BJ (cell line): ENCODE measurements around the gene IL11RA. TPM values are rescaled to one million over a fixed set of nuclear protein-coding genes. Genes with fewer than 3 reads are reported as not detected.

ENCODE experiments used
- CTCF ChIA-PET: fragments of 350-600 bp; formaldehyde crosslinking; extraction: SDS; loops from one replicate; lab custom pipeline; 2021; ENCODE audit warnings: antibody characterized with exemption, inconsistent platforms; lab: Yijun Ruan, JAX
- POLR2A ChIA-PET: fragments of 300-600 bp; sonication (Branson Sonifier 250); formaldehyde crosslinking; extraction: SDS; loops from one replicate; lab custom pipeline; 2021; ENCODE audit warnings: antibody characterized with exemption; lab: Charles Lee
- DNase-seq: peaks from one replicate; pipeline ENCODE4 v3.0.0-alpha.2; 2011; ENCODE audit warnings: low read depth
- H3K27me3 ChIP-seq: 2 replicates; pipeline ENCODE4 v1.6.0; 2011; ENCODE audit warnings: low read length; ENCODE audit not compliant: control insufficient read depth, insufficient read depth
- H3K36me3 ChIP-seq: 2 replicates; pipeline ENCODE4 v1.5.1; 2011; ENCODE audit warnings: low read length; ENCODE audit not compliant: control insufficient read depth, insufficient read depth
- H3K4me3 ChIP-seq: 2 replicates; pipeline ENCODE4 v1.5.1; 2011; ENCODE audit warnings: low read depth, mild to moderate bottlenecking, control low read depth, low read length
- polyA plus RNA-seq: library from polyadenylated mRNA; depleted of rRNA; stranded (reverse); fragments of >200 nt; gene quantifications from 2 replicates; pipeline ENCODE4 v1.2.3, GENCODE V29; 2011
- TF ChIP-seq, protein P1 (sequence below): IDR thresholded peaks from 2 replicates; pipeline ENCODE4 v1.5.1; 2011; ENCODE audit warnings: low read depth, mild to moderate bottlenecking, control low read depth, inconsistent platforms, low read length, moderate library complexity; ENCODE audit not compliant: insufficient read depth

IL11RA gene
- polyA plus RNA-seq, 1 experiment, result 38.4 TPM

DNA sequence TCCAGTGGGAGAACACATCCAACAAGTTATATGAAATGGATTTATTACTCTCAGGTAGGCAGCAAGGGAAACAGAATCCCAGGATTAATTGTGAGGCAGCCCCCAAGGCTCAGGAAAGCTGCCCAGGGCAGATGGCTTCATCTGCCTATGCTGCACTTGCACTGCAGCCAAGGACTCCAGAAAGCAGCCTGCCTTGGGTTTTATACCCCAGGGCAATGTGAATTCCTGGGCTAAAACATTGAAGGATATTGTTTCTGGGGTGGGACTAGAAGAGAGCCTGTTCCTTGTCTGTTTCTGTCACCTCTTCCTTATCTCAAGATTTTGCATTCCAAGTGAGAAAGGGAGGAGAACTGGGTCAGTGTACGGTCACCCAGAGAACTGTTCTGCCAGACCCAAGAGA is 19.3 kb downstream of the IL11RA start:
- DNase-seq, result no peak
- Histone ChIP-seq H3K4me3 (no peak overlapping the region), H3K36me3 (peaks cover 4% of the 10 kb centered on the region; the same call in 1 of the 2 replicates), H3K27me3 (no peaks in the 10 kb centered on the region)
- TF ChIP-seq, protein P1, sequence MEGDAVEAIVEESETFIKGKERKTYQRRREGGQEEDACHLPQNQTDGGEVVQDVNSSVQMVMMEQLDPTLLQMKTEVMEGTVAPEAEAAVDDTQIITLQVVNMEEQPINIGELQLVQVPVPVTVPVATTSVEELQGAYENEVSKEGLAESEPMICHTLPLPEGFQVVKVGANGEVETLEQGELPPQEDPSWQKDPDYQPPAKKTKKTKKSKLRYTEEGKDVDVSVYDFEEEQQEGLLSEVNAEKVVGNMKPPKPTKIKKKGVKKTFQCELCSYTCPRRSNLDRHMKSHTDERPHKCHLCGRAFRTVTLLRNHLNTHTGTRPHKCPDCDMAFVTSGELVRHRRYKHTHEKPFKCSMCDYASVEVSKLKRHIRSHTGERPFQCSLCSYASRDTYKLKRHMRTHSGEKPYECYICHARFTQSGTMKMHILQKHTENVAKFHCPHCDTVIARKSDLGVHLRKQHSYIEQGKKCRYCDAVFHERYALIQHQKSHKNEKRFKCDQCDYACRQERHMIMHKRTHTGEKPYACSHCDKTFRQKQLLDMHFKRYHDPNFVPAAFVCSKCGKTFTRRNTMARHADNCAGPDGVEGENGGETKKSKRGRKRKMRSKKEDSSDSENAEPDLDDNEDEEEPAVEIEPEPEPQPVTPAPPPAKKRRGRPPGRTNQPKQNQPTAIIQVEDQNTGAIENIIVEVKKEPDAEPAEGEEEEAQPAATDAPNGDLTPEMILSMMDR, result no peak
- ChIA-PET POLR2A (no interaction called here), CTCF (interaction anchor here (1.1 to 2.3 kb wide), 4 partner anchors 30 to 228 kb away, joined by 3 to 8 read pairs (median 5); no protein-coding TSS in a partner anchor)

DNA sequence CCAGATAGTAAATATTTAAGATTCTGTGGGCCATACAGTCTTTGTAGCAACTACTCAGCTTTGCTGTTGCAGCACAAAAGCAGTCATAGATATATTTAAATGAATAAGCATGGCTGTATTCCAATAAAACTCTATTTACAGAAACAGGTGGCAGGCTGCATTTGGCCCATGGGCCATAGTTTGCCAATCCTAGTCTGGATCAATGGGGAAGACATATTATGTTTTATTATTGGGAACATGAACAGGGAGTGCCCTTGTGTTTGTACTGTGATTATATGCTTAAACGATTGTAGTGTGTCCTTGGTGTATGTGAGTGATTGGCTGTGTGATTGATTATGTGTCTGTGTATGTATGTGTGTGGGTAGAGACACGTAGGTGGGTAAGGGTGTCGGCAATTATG is 22.5 kb downstream of the IL11RA start:
- Histone ChIP-seq H3K36me3 (peaks cover 2% of the 10 kb centered on the region), H3K4me3 (no peak overlapping the region), H3K27me3 (no peaks in the 10 kb centered on the region)
- TF ChIP-seq, protein P1, result no peak
- POLR2A ChIA-PET, result no interaction called here
- no peak for DNase-seq
- CTCF ChIA-PET, result interaction anchor here (0.8 to 3.4 kb wide), 5 partner anchors 10 to 27 kb away, joined by 3 to 45 read pairs (median 5); no protein-coding TSS in a partner anchor

DNA sequence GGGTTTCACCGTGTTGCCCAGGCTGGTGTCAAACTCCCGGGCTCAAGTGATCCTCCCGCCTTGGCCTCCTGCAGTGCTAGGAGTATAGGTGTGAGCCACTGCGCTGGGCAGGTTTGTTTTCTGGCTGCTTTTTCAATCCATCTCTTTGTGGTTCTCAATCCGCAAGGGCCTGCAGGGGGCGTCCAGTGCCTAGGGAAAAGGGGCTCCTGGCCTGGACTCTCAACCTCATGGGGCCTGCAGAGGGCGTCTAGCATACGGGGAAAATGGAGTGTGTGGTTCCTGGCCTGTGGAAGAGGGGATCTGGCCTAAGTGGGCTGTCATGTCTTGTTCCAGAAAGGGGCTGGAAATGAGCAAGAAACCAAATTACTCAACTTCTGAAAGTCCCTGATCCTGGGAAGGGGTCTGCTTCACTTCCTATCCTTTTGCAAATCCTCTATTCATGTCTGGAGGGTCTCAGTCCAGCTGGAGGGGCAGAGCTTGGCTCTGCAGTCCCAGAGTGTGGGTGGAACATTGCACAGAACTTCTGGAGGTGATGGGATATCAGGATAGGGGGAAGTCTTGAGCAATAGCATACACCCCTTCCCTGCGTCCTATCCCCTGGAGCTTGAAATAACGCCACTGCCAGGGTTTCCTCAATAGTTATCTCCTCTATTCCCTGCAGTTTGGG is 23.2 kb downstream of the IL11RA start:
- H3K36me3 ChIP-seq, result peaks cover 2% of the 10 kb centered on the region
- ChIA-PET POLR2A (no interaction called here), CTCF (interaction anchor here (0.7 to 3.4 kb wide), 11 partner anchors 9 to 39 kb away, joined by 3 to 45 read pairs (median 5); partner anchors contain the start of gene CCL27)
- TF ChIP-seq, protein P1, result peak; percentile 88
- H3K4me3 ChIP-seq, result no peak overlapping the region
- no peaks in the 10 kb centered on the region for H3K27me3 ChIP-seq
- no peak for DNase-seq

DNA sequence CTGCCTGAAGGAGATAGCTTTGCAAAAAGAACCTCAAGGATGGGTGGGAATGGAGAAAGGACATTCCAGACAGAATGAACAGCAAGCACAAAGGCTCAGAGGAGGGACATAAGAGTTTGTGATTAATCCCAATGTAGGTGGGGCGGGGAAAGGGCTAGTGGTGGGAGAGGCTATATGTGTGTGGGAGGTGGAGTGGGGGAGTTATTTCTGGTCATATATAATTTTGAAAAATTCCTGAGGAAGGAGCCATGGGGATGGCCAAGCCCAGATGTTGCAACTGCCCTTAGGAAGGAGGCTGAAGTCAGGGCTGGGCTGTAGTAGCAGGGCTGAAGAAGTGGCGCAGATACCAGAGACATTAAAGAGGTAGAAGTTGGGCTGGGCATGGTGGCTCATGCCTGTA is 23.9 kb downstream of the IL11RA start:
- Histone ChIP-seq H3K27me3 (no peaks in the 10 kb centered on the region), H3K36me3 (peaks cover 2% of the 10 kb centered on the region), H3K4me3 (no peak overlapping the region)
- TF ChIP-seq, protein P1, result no peak
- ChIA-PET CTCF (interaction anchor here (0.7 to 3.4 kb wide), 10 partner anchors 9 to 38 kb away, joined by 3 to 45 read pairs (median 5); partner anchors contain the start of gene CCL27), POLR2A (no interaction called here)
- DNase-seq, result no peak

DNA sequence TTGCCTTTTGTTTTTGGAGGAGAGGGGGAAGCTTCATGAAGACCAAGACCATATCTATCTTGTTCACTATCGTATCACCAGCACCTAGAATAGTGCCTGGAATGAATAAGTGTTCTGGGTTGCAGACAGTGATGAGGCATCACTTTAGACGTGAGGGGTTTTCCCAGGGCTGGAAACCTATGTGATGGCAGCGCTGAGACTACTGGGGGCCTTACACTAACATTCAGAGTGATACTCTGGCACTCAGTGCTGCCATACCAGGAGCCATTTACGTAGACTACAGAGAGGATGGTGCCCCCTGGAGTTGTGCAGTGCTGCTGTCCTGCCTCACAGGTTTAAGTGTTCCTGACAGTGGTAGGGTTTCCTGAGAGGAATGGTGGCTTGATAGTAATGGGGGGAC is 32.2 kb downstream of the IL11RA start:
- Histone ChIP-seq H3K27me3 (no peaks in the 10 kb centered on the region), H3K4me3 (no peak overlapping the region), H3K36me3 (no peaks in the 10 kb centered on the region; the same call in 1 of the 2 replicates)
- TF ChIP-seq, protein P1, result no peak
- POLR2A ChIA-PET, result no interaction called here
- DNase-seq, result no peak
- CTCF ChIA-PET, result interaction anchor here (1.5 kb wide), 1 partner anchor 17 kb away, joined by 6 read pairs; no protein-coding TSS in a partner anchor
